SK-N-SH treated with all-trans-retinoic acid at 6 μM for 48 hours (cell line): ENCODE results near the gene WHRN.

ENCODE experiments used
- CSDC2 ChIP-seq: fragments of 250-450 bp; sonication (Bioruptor Pico); IDR thresholded peaks from 2 replicates; pipeline ENCODE4 v1.5.0; 2020; ENCODE audit warnings: mild to moderate bottlenecking, moderate library complexity
- OSR1 ChIP-seq: fragments of 250-450 bp; sonication (Bioruptor Pico); IDR thresholded peaks from 2 replicates; pipeline ENCODE4 v1.8.0; 2022; ENCODE audit warnings: moderate library complexity, mild to moderate bottlenecking, inconsistent platforms
- PATZ1 ChIP-seq: fragments of 250-450 bp; sonication (Bioruptor Pico); IDR thresholded peaks from 2 replicates; pipeline ENCODE4 v1.8.0; 2020; ENCODE audit warnings: mild to moderate bottlenecking, moderate library complexity, borderline replicate concordance
- POU6F1 ChIP-seq: fragments of 250-450 bp; sonication (Bioruptor Pico); IDR thresholded peaks from 2 replicates; pipeline ENCODE4 v1.8.0; 2021; ENCODE audit warnings: low read depth, mild to moderate bottlenecking, moderate library complexity, borderline replicate concordance
- RARB ChIP-seq: fragments of 250-450 bp; sonication (Bioruptor Pico); IDR thresholded peaks from 2 replicates; pipeline ENCODE4 v1.8.0; 2021; ENCODE audit warnings: mild to moderate bottlenecking, moderate library complexity
- TOX ChIP-seq: fragments of 250-450 bp; sonication (Bioruptor Pico); IDR thresholded peaks from 2 replicates; pipeline ENCODE4 v1.8.0; 2021; ENCODE audit warnings: mild to moderate bottlenecking, moderate library complexity, borderline replicate concordance
- TSHZ2 ChIP-seq: fragments of 250-450 bp; sonication (Bioruptor Pico); IDR thresholded peaks from 2 replicates; pipeline ENCODE4 v1.5.0; 2020; ENCODE audit warnings: mild to moderate bottlenecking, moderate library complexity
- ZFP30 ChIP-seq: fragments of 450-650 bp; formaldehyde crosslinking; IDR thresholded peaks from 2 replicates; pipeline ENCODE4 v1.5.0; 2022; ENCODE audit warnings: mild to moderate bottlenecking, moderate library complexity
- ZNF70 ChIP-seq: fragments of 450-650 bp; formaldehyde crosslinking; IDR thresholded peaks from 2 replicates; pipeline ENCODE4 v1.5.0; 2020; ENCODE audit warnings: mild to moderate bottlenecking, moderate library complexity
- ZNF8 ChIP-seq: fragments of 450-650 bp; formaldehyde crosslinking; IDR thresholded peaks from 2 replicates; pipeline ENCODE4 v1.5.0; 2020; ENCODE audit warnings: mild to moderate bottlenecking, moderate library complexity
- TF ChIP-seq, protein P1 (sequence below): fragments of 250-450 bp; sonication (Bioruptor Pico); IDR thresholded peaks from 2 replicates; pipeline ENCODE4 v1.5.1; 2020; ENCODE audit warnings: low read depth, mild to moderate bottlenecking, moderate library complexity

DNA sequence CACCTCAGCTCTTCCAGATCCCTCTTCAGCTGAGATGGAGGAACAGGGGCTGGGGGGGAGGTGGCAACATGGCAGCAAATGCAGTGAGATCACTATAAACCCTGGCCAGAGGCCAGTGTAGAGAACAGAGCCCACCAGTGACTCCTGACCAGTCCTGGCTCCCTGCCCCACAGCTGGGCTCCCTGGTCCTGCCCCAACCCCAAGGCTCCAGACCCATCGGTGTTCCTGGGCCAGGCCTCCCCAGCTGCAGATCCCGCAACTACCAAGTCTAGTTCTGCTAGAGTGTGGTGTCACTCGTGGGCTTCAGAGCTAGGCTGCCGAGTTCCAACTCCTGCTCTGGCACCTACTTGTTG lies 134.3 kb downstream of the WHRN start:
- no peak for TF ChIP-seq RARB
- TF ChIP-seq, protein P1, sequence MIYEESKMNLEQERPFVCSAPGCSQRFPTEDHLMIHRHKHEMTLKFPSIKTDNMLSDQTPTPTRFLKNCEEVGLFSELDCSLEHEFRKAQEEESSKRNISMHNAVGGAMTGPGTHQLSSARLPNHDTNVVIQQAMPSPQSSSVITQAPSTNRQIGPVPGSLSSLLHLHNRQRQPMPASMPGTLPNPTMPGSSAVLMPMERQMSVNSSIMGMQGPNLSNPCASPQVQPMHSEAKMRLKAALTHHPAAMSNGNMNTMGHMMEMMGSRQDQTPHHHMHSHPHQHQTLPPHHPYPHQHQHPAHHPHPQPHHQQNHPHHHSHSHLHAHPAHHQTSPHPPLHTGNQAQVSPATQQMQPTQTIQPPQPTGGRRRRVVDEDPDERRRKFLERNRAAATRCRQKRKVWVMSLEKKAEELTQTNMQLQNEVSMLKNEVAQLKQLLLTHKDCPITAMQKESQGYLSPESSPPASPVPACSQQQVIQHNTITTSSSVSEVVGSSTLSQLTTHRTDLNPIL (CRISPR knock-in tag) = no peak
- no peak for TF ChIP-seq POU6F1 (CRISPR knock-in tag)
- TF ChIP-seq PATZ1 = no peak
- TF ChIP-seq TOX (CRISPR knock-in tag) = no peak
- TF ChIP-seq ZNF70 (CRISPR knock-in tag) = no peak
- TF ChIP-seq ZNF8 (CRISPR knock-in tag) = no peak
- no peak for TF ChIP-seq ZFP30 (CRISPR knock-in tag)
- no peak for TF ChIP-seq OSR1
- no peak for TF ChIP-seq CSDC2 (CRISPR knock-in tag)
- no peak for TF ChIP-seq TSHZ2 (CRISPR knock-in tag)
